HL-60/S4 treated with phorbol 12-myristate 13-acetate at 8.2 ng/mL for 4 days and 3 days (cell line): ENCODE results near the gene NEK11.

Experiments used
- in situ Hi-C: fragments of 300-500 bp; cut with MboI; formaldehyde crosslinking; loops from 2 replicates; pipeline ENCODE4 v1.15.0; 2022; ENCODE audit warnings: low sequenced_read_pairs

Gene NEK11

DNA sequence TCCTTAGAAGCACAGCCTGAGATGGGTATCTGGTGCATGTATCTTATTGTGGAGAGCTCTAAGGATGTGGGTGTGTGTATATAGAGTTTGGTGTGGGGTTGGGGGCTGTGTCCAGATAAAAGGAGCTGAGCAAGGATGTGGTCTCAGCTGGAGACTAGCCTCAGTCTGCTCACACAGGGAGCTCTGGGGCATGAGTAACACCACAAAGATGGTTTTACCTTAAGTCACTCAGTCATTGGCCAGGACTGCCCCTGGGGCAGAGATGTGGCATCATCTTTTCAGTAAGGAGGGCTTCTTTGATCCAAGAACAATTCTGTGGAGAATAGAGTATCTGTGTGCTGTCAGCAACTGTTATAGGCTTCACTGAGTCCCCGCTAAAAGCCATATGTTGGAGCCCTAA lies 191.5 kb downstream of the NEK11 start:
- in situ Hi-C loops, result no loop called here

DNA sequence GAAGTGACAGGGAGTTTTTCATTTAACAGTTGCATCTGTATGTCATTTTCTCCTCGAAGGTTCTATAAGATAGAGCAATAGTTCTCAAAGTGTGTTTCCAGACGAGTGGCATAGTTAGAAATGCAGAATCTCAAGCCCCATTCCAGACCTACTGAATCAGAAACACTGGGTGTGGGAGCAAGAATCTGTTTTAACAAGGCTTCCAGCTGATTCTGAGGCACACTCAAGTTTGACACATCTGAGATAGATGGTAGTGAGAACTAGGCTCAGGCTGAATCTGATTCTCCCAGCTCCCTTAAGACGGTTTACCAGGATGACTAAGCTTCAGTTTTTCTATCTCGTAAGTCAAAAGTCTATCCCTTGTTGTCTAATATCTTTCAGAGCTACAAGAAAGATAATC lies 195.1 kb downstream of the NEK11 start:
- in situ Hi-C loops, result no loop called here

DNA sequence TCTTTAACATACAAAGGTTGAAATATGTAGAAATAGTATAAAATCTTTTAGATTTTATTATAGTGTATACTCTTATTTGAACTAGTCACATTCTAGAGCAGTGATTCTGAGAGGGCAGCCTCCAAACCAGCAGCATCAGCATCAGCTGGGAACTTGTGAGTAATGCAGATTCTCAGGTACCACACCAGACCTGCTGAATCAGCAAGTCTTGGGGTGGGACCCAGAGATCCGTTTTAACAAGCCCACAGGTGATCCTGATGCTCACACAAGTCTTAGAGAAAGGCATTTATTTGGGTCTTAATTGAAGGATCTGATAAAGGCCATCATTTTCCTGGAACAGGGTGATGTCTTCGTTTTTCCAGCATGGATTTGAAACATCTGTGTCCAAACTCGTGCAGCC lies 195.9 kb downstream of the NEK11 start:
- in situ Hi-C loops, result no loop called here

DNA sequence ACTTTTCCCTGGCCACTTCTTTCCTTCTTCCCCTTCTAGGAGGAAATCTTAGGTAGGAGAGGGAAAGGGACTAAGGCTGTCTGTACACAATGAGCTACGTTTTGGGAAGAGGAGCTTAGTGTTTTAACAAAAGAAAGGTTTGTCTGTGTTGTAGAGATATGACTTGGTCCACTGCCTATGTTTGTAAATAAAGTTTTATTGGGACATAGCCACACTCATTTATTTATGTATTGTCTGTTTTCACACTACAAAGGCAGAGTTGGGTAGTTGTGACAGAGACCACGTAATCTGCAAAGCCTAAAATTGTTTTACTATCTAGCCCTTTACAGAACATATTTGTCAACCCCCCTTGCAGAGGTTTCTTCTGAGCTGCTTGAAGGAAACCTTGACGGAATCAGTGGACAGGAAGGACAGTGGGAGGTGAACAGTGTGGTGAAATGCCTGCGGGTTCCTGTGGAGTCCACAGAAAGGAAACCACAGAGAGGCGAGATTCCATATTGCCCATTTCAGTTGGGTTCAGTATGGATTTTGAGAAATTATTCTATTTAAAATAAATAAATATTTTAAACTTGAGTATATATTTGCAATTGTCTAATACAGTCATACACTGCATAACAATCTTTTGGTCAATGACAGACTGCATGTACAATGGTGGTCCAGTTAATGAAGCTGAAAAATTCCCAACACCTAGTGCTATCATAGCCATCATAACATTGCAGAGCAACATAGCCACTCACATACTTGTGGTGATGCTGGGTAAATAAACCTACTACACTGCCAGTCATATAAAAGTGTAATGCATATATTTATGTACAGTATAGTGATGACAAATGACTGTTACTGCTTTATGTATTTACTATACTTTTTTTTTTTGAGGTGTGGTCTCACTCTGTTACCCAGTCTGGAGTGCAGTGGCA lies 197.0 kb downstream of the NEK11 start:
- in situ Hi-C loops, result no loop called here

DNA sequence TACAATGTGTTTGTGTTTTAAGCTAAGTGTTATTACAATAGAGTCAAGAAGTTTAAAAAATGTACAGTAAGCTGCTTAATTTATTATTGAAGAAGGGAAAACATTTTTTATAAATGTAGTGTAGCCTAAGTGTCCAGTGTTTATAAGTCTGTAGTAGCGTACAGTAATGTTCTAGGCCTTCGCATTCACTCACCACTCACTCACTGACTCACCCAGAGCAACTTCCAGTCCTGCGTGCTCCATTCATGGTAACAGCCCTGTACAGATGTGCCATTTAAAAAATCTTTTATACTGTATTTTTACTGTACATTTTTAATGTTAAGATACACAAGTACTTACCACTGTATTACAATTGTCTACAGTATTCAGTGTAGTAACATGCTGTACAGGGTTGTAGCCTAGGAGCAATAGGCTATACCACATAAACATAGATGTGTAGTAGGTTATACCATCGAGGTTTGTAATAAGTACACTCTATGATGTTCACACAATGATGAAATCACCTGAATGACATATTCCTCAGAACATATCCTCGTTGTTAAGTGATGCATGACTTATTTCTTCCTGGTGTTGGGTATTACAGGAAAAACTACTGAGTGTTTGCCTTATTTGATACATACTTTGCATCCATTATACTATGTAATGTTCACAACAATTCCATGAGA lies 198.3 kb downstream of the NEK11 start:
- in situ Hi-C loops, result no loop called here

DNA sequence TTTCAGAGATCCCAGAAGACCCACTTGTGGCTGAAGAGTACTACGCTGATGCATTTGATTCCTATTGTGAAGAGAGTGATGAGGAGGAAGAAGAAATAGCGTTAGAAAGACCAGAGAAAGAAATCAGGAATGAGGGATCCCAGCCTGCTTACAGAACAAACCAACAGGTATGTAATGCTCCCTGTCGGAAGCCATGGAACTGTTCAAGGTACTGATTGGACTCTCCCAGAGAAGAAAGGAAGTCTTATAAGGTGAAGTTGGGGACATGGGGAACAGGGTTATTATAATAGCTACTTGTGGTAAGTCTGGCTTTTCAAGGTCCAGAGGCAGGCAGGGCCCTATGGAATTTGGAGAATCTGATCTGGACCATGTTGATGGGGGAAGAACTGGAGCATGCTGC lies 201.8 kb downstream of the NEK11 start:
- in situ Hi-C loops, result no loop called here

DNA sequence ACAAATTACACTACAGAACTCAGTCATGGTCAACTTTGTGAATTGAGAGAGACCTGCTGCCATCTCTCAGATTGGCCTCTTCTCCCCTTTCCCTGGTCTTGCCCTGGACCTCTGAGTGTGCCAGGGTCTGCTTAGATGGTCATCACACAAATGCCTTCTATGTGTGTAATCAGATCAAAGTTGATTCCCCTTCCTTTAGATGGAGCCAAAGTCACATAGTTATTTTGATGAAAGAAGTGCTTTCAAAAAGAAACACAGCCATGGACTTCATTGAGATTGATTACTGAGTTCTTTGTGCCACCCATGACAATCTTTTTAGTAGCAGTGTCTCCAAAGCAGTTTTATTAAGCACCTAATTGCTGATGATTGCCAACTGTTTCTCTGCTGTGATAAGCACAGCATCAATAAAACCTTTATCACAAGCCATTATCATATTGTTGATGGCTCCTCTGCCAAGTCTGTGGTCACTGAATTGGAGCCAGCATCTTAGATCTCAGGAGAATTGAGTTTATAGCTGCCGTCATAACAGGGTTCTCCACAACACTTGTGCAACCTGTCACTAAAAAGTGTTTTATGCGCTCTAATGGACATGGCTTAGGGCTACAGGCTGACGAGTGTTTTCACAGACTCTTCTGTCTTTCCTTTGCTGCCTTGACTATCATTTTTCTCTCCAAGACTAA lies 205.2 kb downstream of the NEK11 start:
- in situ Hi-C loops, result no loop called here

DNA sequence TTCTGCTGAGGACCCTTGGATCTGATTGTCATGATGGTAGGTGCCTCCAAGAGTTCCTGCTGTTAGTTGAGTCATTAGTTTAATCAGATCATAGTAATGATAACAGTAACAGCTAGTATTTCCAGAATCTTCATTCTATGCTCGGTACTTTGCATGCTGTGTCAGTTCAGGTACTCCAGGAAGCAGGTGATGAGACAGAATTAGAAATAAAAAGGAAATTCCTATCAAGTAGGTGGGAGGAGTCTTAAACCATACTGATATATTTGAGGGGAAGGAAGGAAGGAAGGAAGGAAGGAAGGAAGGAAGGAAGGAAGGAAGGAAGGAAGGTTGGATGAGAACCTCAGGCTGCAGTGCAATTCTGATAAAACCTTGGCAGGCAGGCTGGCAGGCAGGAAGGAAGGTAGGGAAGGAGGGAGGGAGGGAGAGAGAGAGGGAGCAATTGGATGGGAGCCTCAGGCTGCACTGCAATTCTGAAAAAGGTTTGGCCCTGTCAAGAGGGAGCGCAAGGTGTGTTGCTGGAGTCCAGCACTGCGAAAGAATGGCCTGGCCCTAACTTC lies 206.1 kb downstream of the NEK11 start:
- in situ Hi-C loops, result no loop called here

DNA sequence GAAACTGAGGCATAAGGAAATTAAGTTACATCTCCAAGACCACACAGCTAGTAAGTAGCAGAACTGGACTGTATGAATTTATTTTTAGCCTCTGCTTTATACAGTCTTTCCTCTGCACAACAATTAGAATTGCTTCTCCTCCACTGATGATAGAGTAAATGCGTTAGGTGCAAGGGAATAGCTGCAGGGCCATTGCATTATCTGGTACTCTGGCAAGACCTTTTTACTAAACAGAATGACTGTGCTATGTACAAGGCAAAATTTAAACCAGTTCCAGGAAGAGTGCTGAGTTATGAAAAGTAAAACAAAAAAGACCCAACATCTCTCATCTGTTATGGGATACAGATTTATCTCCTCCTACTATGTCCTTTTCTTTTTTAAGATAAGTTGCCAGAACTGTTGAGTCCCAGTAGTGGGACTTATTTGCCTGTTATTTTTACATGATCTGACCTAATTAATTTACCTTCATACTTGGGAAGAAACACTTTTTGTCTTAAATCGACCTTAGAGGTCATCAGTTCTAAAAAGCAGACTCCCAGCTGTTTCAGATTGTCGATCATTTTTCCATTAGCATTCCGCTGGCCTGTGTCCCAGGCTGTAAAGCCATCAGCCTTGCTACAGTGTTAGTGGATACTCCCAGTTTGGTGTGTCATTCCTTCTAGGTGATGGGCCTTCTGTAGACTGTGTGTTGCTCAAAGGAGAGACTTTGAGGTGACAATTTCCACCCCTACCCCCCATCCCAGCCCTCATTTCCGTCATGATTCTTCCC lies 207.4 kb downstream of the NEK11 start:
- in situ Hi-C loops, result no loop called here

DNA sequence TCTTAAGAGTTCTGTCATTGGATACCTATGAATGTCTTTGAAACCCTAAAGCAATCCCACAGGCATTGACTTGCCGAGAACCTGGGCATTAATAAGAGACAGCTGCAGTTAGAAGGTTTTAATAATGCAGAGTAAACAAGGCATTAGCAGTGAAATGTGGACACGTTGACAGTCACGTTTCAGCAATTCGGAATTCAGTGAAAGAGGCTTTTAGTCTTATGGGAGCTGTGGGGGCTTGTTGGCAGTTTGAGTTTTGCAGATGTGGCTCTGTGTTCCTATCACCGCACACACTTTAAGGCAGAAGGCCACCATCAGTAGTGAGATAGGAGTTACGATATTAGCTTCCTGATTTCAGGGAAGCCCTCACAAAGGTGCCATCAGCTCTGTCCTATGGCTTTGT lies 209.7 kb downstream of the NEK11 start:
- in situ Hi-C loops, result no loop called here

DNA sequence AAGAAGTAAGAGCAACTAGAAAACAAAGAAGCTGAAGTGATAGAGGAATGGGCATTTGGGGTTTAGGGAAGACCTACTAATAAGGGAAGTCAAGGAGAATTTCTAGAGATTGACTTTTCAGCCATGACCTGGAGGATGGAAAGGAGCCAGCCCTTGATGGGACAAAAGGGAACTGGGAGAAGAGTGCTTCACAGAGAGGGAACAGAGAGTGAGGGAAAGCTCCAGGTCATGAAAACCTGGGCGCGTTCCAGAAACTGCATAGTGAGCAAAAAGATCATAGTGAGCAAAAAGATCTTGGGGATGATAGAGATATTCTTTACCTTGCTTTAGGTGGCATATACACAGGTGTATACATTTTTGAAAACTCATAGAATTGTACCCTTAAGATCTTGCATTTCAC lies 211.8 kb downstream of the NEK11 start:
- in situ Hi-C loops, result no loop called here

DNA sequence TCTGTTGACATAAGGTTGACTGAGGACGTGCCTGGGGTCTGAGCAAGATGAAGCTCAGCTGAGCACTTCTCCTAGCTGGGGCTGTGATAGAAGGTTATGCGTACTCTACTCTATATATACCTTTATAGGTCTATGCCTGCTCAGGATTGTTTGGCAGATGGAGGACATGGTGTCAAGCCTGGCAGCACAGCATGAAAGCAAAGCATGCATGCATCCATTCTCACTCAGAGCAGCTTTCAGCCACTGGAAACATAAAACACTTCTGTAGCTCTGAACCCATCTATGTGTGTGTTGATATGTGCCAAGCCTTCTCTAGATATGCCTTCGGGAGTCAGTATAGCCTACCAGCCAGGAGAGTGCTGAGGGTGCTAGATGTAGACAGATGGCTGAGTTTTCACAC lies 212.6 kb downstream of the NEK11 start:
- in situ Hi-C loops, result no loop called here

DNA sequence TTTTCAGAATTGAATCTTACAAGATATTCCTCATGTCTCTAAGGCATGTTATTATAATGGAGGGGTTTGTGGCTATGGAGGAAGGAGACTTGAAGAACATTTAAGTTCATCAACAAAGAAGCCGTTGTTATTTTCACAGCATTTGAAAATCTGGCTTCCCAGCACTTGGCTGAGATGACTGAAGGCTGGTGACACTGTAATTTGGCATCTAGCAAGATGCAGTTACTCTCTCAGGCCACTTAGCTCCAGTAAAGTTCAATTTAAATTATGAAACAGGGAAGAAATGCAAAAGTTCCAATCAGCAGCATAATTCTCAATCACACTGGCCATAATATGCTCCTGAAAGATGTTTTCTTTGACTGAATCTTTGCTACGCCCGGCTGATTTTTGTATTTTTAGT lies 215.5 kb downstream of the NEK11 start:
- in situ Hi-C loops, result no loop called here

DNA sequence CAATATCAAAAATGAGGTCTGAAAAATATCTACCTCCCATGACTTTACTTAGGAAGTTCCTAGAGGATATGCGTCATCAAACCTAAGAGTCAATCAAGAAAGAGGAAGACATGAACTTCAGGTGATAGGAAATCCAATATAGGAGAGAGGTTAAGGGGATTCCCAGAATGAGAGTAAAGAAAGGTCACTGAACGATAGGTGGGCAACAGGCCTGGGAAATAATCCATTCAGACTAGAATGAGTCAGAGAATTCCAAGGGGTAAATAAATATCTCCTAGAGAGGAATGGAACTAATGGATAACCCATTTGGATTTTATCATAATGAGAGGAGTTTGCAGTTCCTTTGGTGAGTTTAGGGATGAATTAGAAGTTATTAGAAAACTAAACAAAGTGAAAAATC lies 223.8 kb downstream of the NEK11 start:
- in situ Hi-C loops, result no loop called here

DNA sequence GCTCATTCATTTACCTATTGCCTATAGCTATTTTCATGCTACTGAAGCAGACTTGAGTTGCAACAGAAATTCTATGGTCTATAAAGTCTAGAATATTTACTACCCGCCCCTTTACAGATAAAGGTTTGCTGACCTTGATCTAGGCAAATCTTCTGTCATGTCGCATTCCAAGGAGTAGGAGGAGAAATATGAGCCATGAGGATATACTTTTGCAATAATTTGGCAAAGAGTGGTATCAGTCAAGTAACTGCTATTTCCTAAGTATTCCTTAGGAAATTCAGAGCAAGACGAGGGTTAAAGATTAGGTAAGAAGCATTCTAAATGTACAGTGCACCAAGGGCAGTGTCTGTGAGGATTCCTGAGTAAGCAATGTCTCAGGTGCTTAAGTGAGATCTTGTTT lies 233.8 kb downstream of the NEK11 start:
- in situ Hi-C loops, result no loop called here

DNA sequence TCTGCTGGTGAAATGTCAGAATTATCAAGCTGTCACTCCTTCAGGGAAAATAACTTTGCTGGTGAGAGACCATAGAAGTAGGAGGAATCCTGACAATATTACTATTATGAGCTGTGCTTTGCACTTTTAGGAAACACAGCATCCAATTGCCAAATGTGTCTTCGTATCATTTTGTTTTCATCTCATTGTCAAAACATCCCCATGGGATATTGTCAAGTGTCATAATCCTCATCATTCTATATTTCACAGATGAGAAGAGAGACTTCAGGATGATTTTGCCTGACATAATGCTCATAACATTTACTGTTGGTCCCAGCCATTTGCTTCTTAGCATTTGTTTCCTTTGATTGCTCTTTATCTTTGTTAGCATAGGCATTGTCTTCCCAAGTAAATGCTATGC lies 234.4 kb downstream of the NEK11 start:
- in situ Hi-C loops, result no loop called here

DNA sequence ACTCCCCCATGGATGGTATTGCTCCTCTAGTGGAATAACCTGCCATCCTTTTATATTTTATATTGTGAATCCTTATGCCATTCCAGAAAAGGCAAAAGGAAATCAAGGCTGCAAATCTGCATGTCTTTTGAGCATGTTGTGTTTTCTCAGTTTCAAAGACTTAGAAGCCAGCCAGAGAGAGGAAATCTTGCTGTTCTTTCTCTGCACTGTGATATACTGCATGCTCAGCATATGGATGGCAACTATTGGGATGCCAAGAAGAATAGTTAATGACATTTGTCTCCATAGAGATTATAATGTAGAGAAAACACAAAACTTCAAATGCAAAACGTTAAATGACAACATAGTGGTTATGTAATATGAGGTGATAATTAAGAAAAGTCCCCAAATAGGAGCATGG lies 248.9 kb downstream of the NEK11 start:
- in situ Hi-C loops, result no loop called here

DNA sequence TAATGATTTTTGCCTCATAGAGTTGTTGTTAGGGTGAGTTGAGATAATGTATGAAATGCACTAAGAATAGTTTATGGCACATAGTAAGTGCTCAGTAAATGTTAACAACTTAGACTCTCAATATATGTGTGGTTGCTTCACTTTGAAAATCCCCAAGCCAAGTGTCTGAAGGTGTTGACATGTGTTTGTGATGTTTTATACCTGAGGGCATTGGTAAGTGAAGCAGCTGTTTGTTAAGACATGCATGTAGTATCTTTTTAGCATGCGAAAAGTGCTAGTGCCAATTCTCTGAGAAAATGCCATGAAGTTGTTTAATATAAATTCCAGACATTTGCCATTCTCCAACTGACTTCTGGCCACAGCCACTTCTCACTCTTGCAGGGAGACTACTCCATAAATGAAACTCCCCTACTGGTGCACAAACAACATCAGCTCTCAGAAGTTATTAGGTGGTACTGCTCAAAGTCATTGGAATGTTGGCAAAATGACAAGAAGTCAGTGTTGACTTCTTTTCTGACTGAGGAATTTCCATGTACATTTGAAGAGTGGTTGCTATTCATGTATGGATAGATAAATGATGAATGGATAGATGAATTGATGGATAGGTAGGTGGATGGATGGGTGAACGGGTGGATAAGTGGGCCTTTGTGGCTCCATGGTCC lies 251.3 kb downstream of the NEK11 start:
- in situ Hi-C loops, result no loop called here

DNA sequence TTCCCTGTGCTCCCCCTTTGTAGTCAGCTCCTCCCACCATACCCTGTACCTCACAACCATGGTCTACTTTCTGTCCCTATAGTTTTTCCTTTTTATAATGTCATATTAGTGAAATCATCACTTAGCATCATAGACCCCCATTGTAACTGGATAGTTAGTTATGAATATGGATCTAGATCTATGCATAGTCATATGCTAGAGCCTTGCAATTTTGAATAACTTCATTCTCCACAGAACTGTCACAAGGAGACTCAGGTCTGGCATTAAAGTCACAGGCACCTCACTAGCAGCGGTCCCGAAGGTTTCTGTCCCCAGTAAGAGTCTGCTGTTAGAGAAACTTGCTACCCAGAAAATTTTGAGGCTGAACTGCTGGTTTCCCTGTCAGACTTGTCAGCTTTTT lies 252.9 kb downstream of the NEK11 start:
- in situ Hi-C loops, result no loop called here

DNA sequence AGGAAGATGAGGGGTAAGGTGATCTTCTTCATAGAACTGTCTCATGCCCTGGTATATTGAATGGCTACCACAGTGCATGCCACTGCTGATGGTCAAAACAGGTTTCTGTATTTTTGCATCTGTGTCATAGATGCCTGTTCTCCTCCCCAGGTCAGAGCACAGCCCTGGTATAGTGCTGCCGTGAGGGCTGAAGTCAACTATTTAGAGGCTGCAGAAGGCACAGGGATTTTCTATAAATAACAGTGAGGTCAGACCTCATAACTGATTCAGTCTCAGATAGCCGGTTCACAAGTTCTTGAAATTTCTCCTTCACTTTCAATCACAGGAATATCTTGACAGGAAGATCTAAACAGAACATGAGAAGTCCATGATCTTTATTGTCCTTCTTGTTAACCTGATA lies 255.7 kb downstream of the NEK11 start:
- in situ Hi-C loops, result no loop called here
